HepG2 (cell line): Measurements from ENCODE around the gene EHBP1. TPM values are rescaled to one million over a fixed set of nuclear protein-coding genes. Genes with fewer than 3 reads are reported as not detected.

Source experiments
- ATAC-seq: fragments of 200-7000 bp; cut with Tn5 transposase; 3 replicates; pipeline ENCODE4 v1.9.1; 2020; ENCODE audit warnings: mild to moderate bottlenecking, moderate library complexity
- BruUV-seq: library from RNA; stranded (reverse); fragments of 400-500 nt; replicated peaks from 2 replicates; lab custom pipeline; 2021; lab: Mats Ljungman, UMichigan
- CTCF ChIA-PET: fragments of 300-600 bp; formaldehyde crosslinking; extraction: SDS; loops from one replicate; lab custom pipeline; 2021; ENCODE audit warnings: low total read pairs, inconsistent platforms, low intra/inter-chr PET ratio; lab: Yijun Ruan, JAX
- POLR2A ChIA-PET: fragments of 350-600 bp; sonication (Branson Sonifier 250); formaldehyde crosslinking; loops from one replicate; lab custom pipeline; 2020; ENCODE audit warnings: antibody characterized with exemption, inconsistent platforms; lab: Yijun Ruan, JAX
- DNase-seq: peaks from one replicate; pipeline ENCODE4 v3.0.0-alpha.2; 2015; ENCODE audit warnings: low spot score
- FAIRE-seq: peaks from 3 replicates; lab custom pipeline; 2011; peaks lifted over from hg19 to GRCh38; lab: Jason Lieb, UNC
- H2AFZ ChIP-seq: one replicate; pipeline ENCODE4 v1.6.1; 2011; ENCODE audit warnings: low read length, inconsistent platforms
- H3K27ac ChIP-seq: fragments of 300-600 bp; 3 replicates; pipeline ENCODE4 v1.8.0; 2011; ENCODE audit warnings: mixed run types, mild to moderate bottlenecking, mixed read lengths, low read length, inconsistent platforms; ENCODE audit not compliant: insufficient read depth; ENCODE audit errors: extremely low read length
- H3K27me3 ChIP-seq, 2 experiments: fragments of 200-600 bp in 1 of 2; 2 replicates in 1 of 2; 3 replicates in 1 of 2; pipeline versions ENCODE4 v1.6.0 to v1.8.0; 2011; ENCODE audit warnings: low read length in 2 of 2, mild to moderate bottlenecking in 2 of 2, moderate library complexity in 2 of 2, inconsistent platforms in 1 of 2; ENCODE audit not compliant: insufficient read depth in 2 of 2, control insufficient read depth in 1 of 2
- H3K36me3 ChIP-seq, 2 experiments: fragments of 200-600 bp in 1 of 2; replicated peaks in 1 of 2; 2 replicates in 1 of 2; 3 replicates in 1 of 2; pipeline versions ENCODE4 v1.5.1 to v1.8.0; 2011; ENCODE audit warnings: low read length in 2 of 2, inconsistent platforms in 1 of 2; ENCODE audit not compliant: insufficient read depth in 2 of 2, control insufficient read depth in 1 of 2
- H3K4me1 ChIP-seq: 2 replicates; pipeline ENCODE4 v1.5.1; 2012; ENCODE audit warnings: low read length, inconsistent platforms; ENCODE audit not compliant: insufficient read depth
- H3K4me2 ChIP-seq: 2 replicates; pipeline ENCODE4 v1.6.0; 2011; ENCODE audit warnings: low read depth, low read length, inconsistent platforms
- H3K4me3 ChIP-seq, 3 experiments: fragments of 200-600 bp in 1 of 3; sonication (generic), shearing (Covaris generic) in 1 of 3; replicated peaks in 1 of 3; 2 replicates each; pipeline ENCODE4 v1.5.1; 2011 to 2016; ENCODE audit warnings: low read length in 3 of 3, inconsistent platforms in 2 of 3, low read depth in 2 of 3, mild to moderate bottlenecking in 2 of 3, control low read depth in 1 of 3, mixed read lengths in 1 of 3; ENCODE audit not compliant: insufficient read depth in 1 of 3
- H3K79me2 ChIP-seq: one replicate; pipeline ENCODE4 v1.6.1; 2011; ENCODE audit warnings: low read length, inconsistent platforms; ENCODE audit not compliant: insufficient read depth
- H3K9ac ChIP-seq: 2 replicates; pipeline ENCODE4 v1.6.0; 2011; ENCODE audit warnings: mild to moderate bottlenecking, low read depth, low read length, inconsistent platforms; ENCODE audit not compliant: insufficient read depth
- H3K9me3 ChIP-seq: 2 replicates; pipeline ENCODE4 v1.5.1; 2012; ENCODE audit warnings: mild to moderate bottlenecking, low read length
- H4K20me1 ChIP-seq: 2 replicates; pipeline ENCODE4 v1.6.0; 2011; ENCODE audit warnings: inconsistent platforms, mild to moderate bottlenecking, low read length, moderate library complexity; ENCODE audit not compliant: insufficient read depth
- HNRNPUL1 ChIP-seq: fragments of 200-400 bp; formaldehyde crosslinking; IDR thresholded peaks from 2 replicates; pipeline ENCODE4 v1.6.1; 2017; ENCODE audit warnings: low read depth, mild to moderate bottlenecking, low read length, moderate library complexity
- NONO ChIP-seq, 2 experiments: fragments of 450-650 bp in 1 of 2; sonication (generic) in 1 of 2; formaldehyde crosslinking in 1 of 2; IDR thresholded peaks in 1 of 2; conservative IDR thresholded peaks in 1 of 2; 2 replicates each; pipeline versions ENCODE4 v1.6.1 to v1.8.0; 2017 to 2022; ENCODE audit warnings: mild to moderate bottlenecking in 1 of 2, missing genetic modification reagents in 1 of 2, moderate library complexity in 1 of 2
- SOX13 ChIP-seq, 3 experiments: fragments of 450-650 bp in 1 of 3; sonication (generic) in 1 of 3; formaldehyde crosslinking in 1 of 3; IDR thresholded peaks in 2 of 3; conservative IDR thresholded peaks in 1 of 3; 2 replicates each; pipeline versions ENCODE4 v1.5.0 to v1.6.1; 2016 to 2020; ENCODE audit warnings: antibody characterized with exemption in 1 of 3, mild to moderate bottlenecking in 1 of 3, missing compliant biosample characterization in 1 of 3, missing genetic modification reagents in 1 of 3, moderate library complexity in 1 of 3
- SUZ12 ChIP-seq: fragments of 150-350 bp; IDR thresholded peaks from 2 replicates; pipeline ENCODE4 v1.6.1; 2014; ENCODE audit warnings: low read depth, low read length
- ZKSCAN8 ChIP-seq: IDR thresholded peaks from 2 replicates; pipeline ENCODE4 v1.6.1; 2016; ENCODE audit warnings: borderline replicate concordance, missing genetic modification reagents, missing compliant biosample characterization
- ZNF510 ChIP-seq: sonication (generic); formaldehyde crosslinking; IDR thresholded peaks from 2 replicates; pipeline ENCODE4 v1.4.0; 2020; ENCODE audit warnings: low read depth, mild to moderate bottlenecking, missing genetic modification reagents
- ZNF644 ChIP-seq: IDR thresholded peaks from 2 replicates; pipeline ENCODE4 v1.6.1; 2016; ENCODE audit warnings: low read depth
- WGBS: methylation state at CpG from one replicate; pipeline ENCODE4 v1.1.6; 2017; ENCODE audit warnings: low lambda C conversion rate; 5-methylcytosine and 5-hydroxymethylcytosine counted together
- in situ Hi-C: cut with HindIII; loops from 2 replicates; pipeline ENCODE4 v1.10.0; 2017; ENCODE audit warnings: low pct_unique_long_range_greater_than_20kb; ENCODE audit not compliant: extremely low pct_ligation_motif_present
- intact Hi-C: fragments of 100-400 bp; cut with micrococcal nuclease; formaldehyde crosslinking; loops from one replicate; pipeline ENCODE4 v1.10.0; 2022; ENCODE audit not compliant: unreplicated experiment
- polyA plus RNA-seq, 8 experiments: library from polyadenylated mRNA; depleted of rRNA in 3 of 8; stranded (reverse) in 7 of 8; unstranded in 1 of 8; fragments of >200 nt; fragmentation: Illumina TruSeq in 4 of 8; extraction: Trizol in 4 of 8; gene quantifications; 2 replicates each; pipeline versions ENCODE4 v1.2.1 to v1.2.3, GENCODE V29; 2011 to 2016; ENCODE audit warnings: low read depth in 4 of 8, missing spikeins in 1 of 8, mixed read lengths in 1 of 8; ENCODE audit not compliant: insufficient read depth in 1 of 8
- total RNA-seq, 5 experiments: library from RNA; depleted of rRNA; stranded (reverse); fragments of >200 nt; fragmentation: Illumina TruSeq; extraction: Trizol; gene quantifications; 2 replicates each; pipeline ENCODE4 v1.2.3, GENCODE V29; 2016; ENCODE audit warnings: low read depth in 1 of 5
- TF ChIP-seq, protein P1 (sequence below): sonication (generic); formaldehyde crosslinking; IDR thresholded peaks from 2 replicates; pipeline ENCODE4 v1.8.1; 2023; ENCODE audit warnings: mild to moderate bottlenecking, missing genetic modification reagents
- TF ChIP-seq, protein P2 (sequence below): sonication (generic); formaldehyde crosslinking; IDR thresholded peaks from 2 replicates; pipeline ENCODE4 v1.4.0; 2020; ENCODE audit warnings: mild to moderate bottlenecking, missing genetic modification reagents

The EHBP1 gene
- total and polyA plus RNA-seq, 2 of the 13 experiments (the other 11 are each of a cell fraction or from before 2014, with no cell fraction given): 93.5 to 146 TPM

DNA sequence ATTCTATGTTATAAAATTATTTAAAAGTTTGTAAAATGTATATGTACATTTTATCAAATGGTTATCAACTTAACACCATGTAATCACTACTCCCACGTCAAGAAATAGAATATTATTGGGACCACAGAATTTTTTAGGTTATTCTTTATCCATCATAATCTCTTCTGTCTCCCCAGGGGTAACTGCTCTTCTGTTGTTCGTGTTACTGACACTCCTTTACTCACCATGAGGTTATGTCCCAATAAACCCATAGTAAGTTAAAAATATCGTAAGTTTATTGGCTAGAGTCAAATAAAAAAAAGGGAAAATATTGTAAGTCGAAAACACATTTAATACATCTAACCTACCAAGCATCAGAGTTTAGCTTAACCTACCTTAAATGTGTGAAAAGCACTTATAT, 359.1 kb downstream of the EHBP1 start:
- DNase-seq (no peak), ATAC-seq (no peak), FAIRE-seq (no peak)
- Histone ChIP-seq H3K36me3 (no peaks in the 10 kb centered on the region), H3K27ac (no peak overlapping the region), H3K9me3 (no peaks in the 10 kb centered on the region), H3K4me2 (no peak overlapping the region), H3K4me1 (0 out of 2 replicates have a peak, but pooled peaks cover 5% of the 10 kb centered on the region), H2AFZ (no peak overlapping the region), H3K4me3 (no peak overlapping the region), H3K9ac (no peak overlapping the region), H3K79me2 (no peaks in the 10 kb centered on the region), H4K20me1 (no peaks in the 10 kb centered on the region), H3K27me3 (no peaks in the 10 kb centered on the region)
- 32% methylated on average over 4 of the region's 4 CpGs for WGBS
- TF ChIP-seq, protein P1, sequence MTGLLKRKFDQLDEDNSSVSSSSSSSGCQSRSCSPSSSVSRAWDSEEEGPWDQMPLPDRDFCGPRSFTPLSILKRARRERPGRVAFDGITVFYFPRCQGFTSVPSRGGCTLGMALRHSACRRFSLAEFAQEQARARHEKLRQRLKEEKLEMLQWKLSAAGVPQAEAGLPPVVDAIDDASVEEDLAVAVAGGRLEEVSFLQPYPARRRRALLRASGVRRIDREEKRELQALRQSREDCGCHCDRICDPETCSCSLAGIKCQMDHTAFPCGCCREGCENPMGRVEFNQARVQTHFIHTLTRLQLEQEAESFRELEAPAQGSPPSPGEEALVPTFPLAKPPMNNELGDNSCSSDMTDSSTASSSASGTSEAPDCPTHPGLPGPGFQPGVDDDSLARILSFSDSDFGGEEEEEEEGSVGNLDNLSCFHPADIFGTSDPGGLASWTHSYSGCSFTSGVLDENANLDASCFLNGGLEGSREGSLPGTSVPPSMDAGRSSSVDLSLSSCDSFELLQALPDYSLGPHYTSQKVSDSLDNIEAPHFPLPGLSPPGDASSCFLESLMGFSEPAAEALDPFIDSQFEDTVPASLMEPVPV: no peak
- TF ChIP-seq SUZ12 (no peak), SOX13 (IDR thresholded peaks at IDR 0.05) (no peak), SOX13 (CRISPR knock-in tag; conservative IDR thresholded peaks at IDR 0.05 in 1 of 2, IDR thresholded peaks at IDR 0.05 in 1 of 2) (no peak), ZKSCAN8 (CRISPR knock-in tag) (no peak), ZNF644 (CRISPR knock-in tag) (no peak), NONO (IDR thresholded peaks at IDR 0.05) (no peak), NONO (CRISPR knock-in tag; conservative IDR thresholded peaks at IDR 0.05) (no peak), HNRNPUL1 (no peak), ZNF510 (CRISPR knock-in tag) (no peak)
- TF ChIP-seq, protein P2, sequence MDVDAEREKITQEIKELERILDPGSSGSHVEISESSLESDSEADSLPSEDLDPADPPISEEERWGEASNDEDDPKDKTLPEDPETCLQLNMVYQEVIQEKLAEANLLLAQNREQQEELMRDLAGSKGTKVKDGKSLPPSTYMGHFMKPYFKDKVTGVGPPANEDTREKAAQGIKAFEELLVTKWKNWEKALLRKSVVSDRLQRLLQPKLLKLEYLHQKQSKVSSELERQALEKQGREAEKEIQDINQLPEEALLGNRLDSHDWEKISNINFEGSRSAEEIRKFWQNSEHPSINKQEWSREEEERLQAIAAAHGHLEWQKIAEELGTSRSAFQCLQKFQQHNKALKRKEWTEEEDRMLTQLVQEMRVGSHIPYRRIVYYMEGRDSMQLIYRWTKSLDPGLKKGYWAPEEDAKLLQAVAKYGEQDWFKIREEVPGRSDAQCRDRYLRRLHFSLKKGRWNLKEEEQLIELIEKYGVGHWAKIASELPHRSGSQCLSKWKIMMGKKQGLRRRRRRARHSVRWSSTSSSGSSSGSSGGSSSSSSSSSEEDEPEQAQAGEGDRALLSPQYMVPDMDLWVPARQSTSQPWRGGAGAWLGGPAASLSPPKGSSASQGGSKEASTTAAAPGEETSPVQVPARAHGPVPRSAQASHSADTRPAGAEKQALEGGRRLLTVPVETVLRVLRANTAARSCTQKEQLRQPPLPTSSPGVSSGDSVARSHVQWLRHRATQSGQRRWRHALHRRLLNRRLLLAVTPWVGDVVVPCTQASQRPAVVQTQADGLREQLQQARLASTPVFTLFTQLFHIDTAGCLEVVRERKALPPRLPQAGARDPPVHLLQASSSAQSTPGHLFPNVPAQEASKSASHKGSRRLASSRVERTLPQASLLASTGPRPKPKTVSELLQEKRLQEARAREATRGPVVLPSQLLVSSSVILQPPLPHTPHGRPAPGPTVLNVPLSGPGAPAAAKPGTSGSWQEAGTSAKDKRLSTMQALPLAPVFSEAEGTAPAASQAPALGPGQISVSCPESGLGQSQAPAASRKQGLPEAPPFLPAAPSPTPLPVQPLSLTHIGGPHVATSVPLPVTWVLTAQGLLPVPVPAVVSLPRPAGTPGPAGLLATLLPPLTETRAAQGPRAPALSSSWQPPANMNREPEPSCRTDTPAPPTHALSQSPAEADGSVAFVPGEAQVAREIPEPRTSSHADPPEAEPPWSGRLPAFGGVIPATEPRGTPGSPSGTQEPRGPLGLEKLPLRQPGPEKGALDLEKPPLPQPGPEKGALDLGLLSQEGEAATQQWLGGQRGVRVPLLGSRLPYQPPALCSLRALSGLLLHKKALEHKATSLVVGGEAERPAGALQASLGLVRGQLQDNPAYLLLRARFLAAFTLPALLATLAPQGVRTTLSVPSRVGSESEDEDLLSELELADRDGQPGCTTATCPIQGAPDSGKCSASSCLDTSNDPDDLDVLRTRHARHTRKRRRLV (CRISPR knock-in tag): no peak
- ChIA-PET POLR2A (no interaction called here), CTCF (no interaction called here)
- no TSS peak for BruUV-seq
- in situ Hi-C loops: loop anchor here (25.0 kb wide), 1 partner anchor 652 kb away; no protein-coding TSS in a partner anchor
- intact Hi-C loops: no loop called here
